ENCODE results near the gene PNPLA5.
"Not testable (repeated sequence)": the region's sequence is repeated elsewhere in the genome, so short reads cannot be mapped to it uniquely, and the experiment has no call there.

Gene PNPLA5

GRCh38 chr22:43878079-43878795, 13.6 kb downstream of the PNPLA5 start:
- Histone ChIP-seq H3K27ac (ENCODE audit: low read length) (no peak overlapping the region), H3K4me2 (ENCODE audit: low read length) (no peak overlapping the region), H3K27me3 (ENCODE audit: low read depth, low read length) (peaks cover 20% of the 10 kb centered on the region), H2AFZ (ENCODE audit: low read depth, low read length) (no peak overlapping the region), H3K36me3 (replicated peaks; ENCODE audit: low read depth, low read length) (no peaks in the 10 kb centered on the region), H3K9ac (ENCODE audit: low read length) (no peak overlapping the region), H3K9me3 (ENCODE audit: insufficient read depth, low read length) (no peaks in the 10 kb centered on the region), H3K79me2 (ENCODE audit: low read length) (no peaks in the 10 kb centered on the region), H3K4me3 (ENCODE audit: low read length) (no peak overlapping the region), H4K20me1 (ENCODE audit: insufficient read depth, low read length) (no peaks in the 10 kb centered on the region), H3K4me1 (ENCODE audit: low read length) (no peaks in the 10 kb centered on the region)
- TF ChIP-seq CTCF (IDR thresholded peaks at IDR 0.05; ENCODE audit: low read depth, low read length) (no peak), EZH2phosphoT487 (IDR thresholded peaks at IDR 0.05; ENCODE audit: low read depth) (no peak)

GRCh38 chr22:43876866-43877509, 14.8 kb downstream of the PNPLA5 start:
- Histone ChIP-seq H3K27me3 (ENCODE audit: low read depth, low read length) (peaks cover 26% of the 10 kb centered on the region), H3K4me1 (ENCODE audit: low read length) (no peaks in the 10 kb centered on the region), H3K36me3 (replicated peaks; ENCODE audit: low read depth, low read length) (no peaks in the 10 kb centered on the region), H3K79me2 (ENCODE audit: low read length) (no peaks in the 10 kb centered on the region), H2AFZ (ENCODE audit: low read depth, low read length) (no peak overlapping the region), H3K27ac (ENCODE audit: low read length) (no peak overlapping the region), H3K9me3 (ENCODE audit: insufficient read depth, low read length) (no peaks in the 10 kb centered on the region), H3K9ac (ENCODE audit: low read length) (no peak overlapping the region), H3K4me3 (ENCODE audit: low read length) (no peak overlapping the region), H3K4me2 (ENCODE audit: low read length) (no peak overlapping the region), H4K20me1 (ENCODE audit: insufficient read depth, low read length) (no peaks in the 10 kb centered on the region)
- no peak for TF ChIP-seq EZH2phosphoT487 (IDR thresholded peaks at IDR 0.05; ENCODE audit: low read depth)
- TF ChIP-seq CTCF (IDR thresholded peaks at IDR 0.05; ENCODE audit: low read depth, low read length) = no peak

GRCh38 chr22:43869799-43870198, 22.0 kb downstream of the PNPLA5 start:
- Histone ChIP-seq H3K27me3 (ENCODE audit: low read depth, low read length) (peaks cover 6% of the 10 kb centered on the region; the same call in 1 of the 2 replicates), H3K4me1 (ENCODE audit: low read length) (no peaks in the 10 kb centered on the region), H3K79me2 (ENCODE audit: low read length) (no peaks in the 10 kb centered on the region), H2AFZ (ENCODE audit: low read depth, low read length) (no peak overlapping the region), H3K9ac (ENCODE audit: low read length) (no peak overlapping the region), H3K4me3 (ENCODE audit: low read length) (no peak overlapping the region), H3K4me2 (ENCODE audit: low read length) (no peak overlapping the region), H4K20me1 (ENCODE audit: insufficient read depth, low read length) (0 out of 2 replicates have a peak, but pooled peaks cover 2% of the 10 kb centered on the region), H3K36me3 (replicated peaks; ENCODE audit: low read depth, low read length) (no peaks in the 10 kb centered on the region), H3K27ac (ENCODE audit: low read length) (no peak overlapping the region), H3K9me3 (ENCODE audit: insufficient read depth, low read length) (no peaks in the 10 kb centered on the region)
- no peak for TF ChIP-seq EZH2phosphoT487 (IDR thresholded peaks at IDR 0.05; ENCODE audit: low read depth)
- TF ChIP-seq CTCF (IDR thresholded peaks at IDR 0.05; ENCODE audit: low read depth, low read length) = no peak

GRCh38 chr22:43869001-43869400, 22.8 kb downstream of the PNPLA5 start:
- H3K27ac ChIP-seq (ENCODE audit: low read length); H3K4me1 ChIP-seq (ENCODE audit: low read length); H3K27me3 ChIP-seq (ENCODE audit: low read depth, low read length); H3K4me2 ChIP-seq (ENCODE audit: low read length); H2AFZ ChIP-seq (ENCODE audit: low read depth, low read length); H3K9ac ChIP-seq (ENCODE audit: low read length); H3K9me3 ChIP-seq (ENCODE audit: insufficient read depth, low read length); H3K4me3 ChIP-seq (ENCODE audit: low read length); H3K79me2 ChIP-seq (ENCODE audit: low read length); H3K36me3 ChIP-seq (replicated peaks; ENCODE audit: low read depth, low read length); H4K20me1 ChIP-seq (ENCODE audit: insufficient read depth, low read length): not testable (repeated sequence)
